Fibroblast of lung (primary cell): ENCODE data around the gene VPS26C.

Experiments used
- CTCF ChIP-seq, 2 donors: IDR thresholded peaks in 1 of 2; conservative IDR thresholded peaks in 1 of 2; 1 replicate in 1 of 2; 2 replicates in 1 of 2; pipeline ENCODE4 v1.5.1; 2011 to 2012; ENCODE audit warnings: low read length in 2 of 2, control low read depth in 1 of 2, inconsistent platforms in 1 of 2, low read depth in 1 of 2, mild to moderate bottlenecking in 1 of 2
- EZH2 ChIP-seq: IDR thresholded peaks from 2 replicates; pipeline ENCODE4 v1.5.1; 2012; ENCODE audit warnings: low read length, control low read depth, mild to moderate bottlenecking; ENCODE audit errors: missing control alignments

GRCh38 chr21:37292041-37292440 is 24.9 kb upstream of the VPS26C start:
- TF ChIP-seq CTCF (conservative IDR thresholded peaks at IDR 0.05 in 1 of 2, IDR thresholded peaks at IDR 0.05 in 1 of 2; ENCODE audit: low read depth in 1 of 2, low read length in 2 of 2): no peak
- TF ChIP-seq EZH2: no peak
